Sigmoid colon (tissue), 4 donors: ENCODE data around the gene USP9X.

Experiments
- EP300 ChIP-seq, 4 donors: sonication (generic); formaldehyde crosslinking; IDR thresholded peaks; one replicate each; pipeline ENCODE4 v1.6.1; 2017; ENCODE audit warnings: antibody characterized with exemption in 4 of 4
- TF ChIP-seq, protein P1 (sequence below), 4 experiments: fragments of 450-650 bp in 3 of 4; fragments of 200-600 bp in 1 of 4; IDR thresholded peaks; one replicate each; pipeline ENCODE4 v1.5.1; 2016 to 2019; ENCODE audit warnings: antibody characterized with exemption in 4 of 4, mild to moderate bottlenecking in 3 of 4, moderate library complexity in 2 of 4

DNA sequence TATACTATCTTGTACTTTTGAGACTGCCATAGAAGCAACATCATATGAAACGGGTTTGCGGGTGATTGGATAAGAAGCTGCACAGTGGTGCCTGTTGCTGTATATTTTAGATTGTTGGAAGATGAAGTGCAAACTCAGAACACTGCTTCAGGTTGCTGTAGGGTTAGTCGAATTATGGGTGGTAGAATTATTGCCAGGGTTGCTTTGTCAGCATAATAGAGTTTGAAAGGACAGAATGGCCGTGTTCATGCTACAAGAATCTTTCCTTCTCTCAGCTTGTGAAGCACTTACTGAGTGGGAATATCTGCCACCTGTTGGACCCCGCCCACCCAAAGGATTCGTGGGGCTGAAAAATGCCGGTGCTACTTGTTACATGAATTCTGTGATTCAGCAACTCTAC, 115.5 kb downstream of the USP9X start:
- TF ChIP-seq, protein P1, sequence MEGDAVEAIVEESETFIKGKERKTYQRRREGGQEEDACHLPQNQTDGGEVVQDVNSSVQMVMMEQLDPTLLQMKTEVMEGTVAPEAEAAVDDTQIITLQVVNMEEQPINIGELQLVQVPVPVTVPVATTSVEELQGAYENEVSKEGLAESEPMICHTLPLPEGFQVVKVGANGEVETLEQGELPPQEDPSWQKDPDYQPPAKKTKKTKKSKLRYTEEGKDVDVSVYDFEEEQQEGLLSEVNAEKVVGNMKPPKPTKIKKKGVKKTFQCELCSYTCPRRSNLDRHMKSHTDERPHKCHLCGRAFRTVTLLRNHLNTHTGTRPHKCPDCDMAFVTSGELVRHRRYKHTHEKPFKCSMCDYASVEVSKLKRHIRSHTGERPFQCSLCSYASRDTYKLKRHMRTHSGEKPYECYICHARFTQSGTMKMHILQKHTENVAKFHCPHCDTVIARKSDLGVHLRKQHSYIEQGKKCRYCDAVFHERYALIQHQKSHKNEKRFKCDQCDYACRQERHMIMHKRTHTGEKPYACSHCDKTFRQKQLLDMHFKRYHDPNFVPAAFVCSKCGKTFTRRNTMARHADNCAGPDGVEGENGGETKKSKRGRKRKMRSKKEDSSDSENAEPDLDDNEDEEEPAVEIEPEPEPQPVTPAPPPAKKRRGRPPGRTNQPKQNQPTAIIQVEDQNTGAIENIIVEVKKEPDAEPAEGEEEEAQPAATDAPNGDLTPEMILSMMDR (IDR thresholded peaks at IDR 0.05) = no peak
- no peak for TF ChIP-seq EP300 (IDR thresholded peaks at IDR 0.05)
